HG02759 (cell line): ENCODE measurements around the gene LINC01488.

ENCODE experiments used
- ATAC-seq: cut with Tn5 transposase; IDR thresholded peaks from one replicate; pipeline ENCODE4 v1.9.1; 2021; ENCODE audit warnings: mild to moderate bottlenecking, moderate library complexity; ENCODE audit not compliant: unreplicated experiment

Gene LINC01488

DNA sequence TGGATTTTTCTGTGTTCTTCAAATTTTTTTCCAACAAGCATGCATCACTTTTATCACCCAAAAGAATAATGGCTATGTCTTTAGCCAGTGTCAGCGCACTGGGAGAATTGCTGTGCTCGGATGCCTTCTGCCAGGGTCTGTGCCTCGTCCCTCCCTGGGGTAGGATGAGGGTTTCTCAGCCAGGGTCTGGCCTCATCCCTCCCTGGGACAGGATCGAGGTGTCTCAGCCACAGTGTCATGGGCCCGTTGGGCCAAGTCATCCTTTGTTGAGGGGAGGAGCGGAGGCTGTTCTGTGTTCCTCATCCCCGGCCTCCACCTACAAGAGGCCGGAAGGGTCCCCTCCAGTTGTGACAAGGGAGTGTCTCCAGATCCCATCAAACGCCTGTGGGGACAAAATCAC, 22.7 kb downstream of the LINC01488 start:
- ATAC-seq, result no peak

GRCh38 chr11:69504576-69505335, 23.3 kb downstream of the LINC01488 start:
- no peak for ATAC-seq

- no peak for ATAC-seq
Measured at GRCh38 chr11:69508974-69509373, 27.5 kb downstream of the LINC01488 start.

- ATAC-seq, result no peak
Measured at GRCh38 chr11:69509381-69509780, 27.9 kb downstream of the LINC01488 start.

DNA sequence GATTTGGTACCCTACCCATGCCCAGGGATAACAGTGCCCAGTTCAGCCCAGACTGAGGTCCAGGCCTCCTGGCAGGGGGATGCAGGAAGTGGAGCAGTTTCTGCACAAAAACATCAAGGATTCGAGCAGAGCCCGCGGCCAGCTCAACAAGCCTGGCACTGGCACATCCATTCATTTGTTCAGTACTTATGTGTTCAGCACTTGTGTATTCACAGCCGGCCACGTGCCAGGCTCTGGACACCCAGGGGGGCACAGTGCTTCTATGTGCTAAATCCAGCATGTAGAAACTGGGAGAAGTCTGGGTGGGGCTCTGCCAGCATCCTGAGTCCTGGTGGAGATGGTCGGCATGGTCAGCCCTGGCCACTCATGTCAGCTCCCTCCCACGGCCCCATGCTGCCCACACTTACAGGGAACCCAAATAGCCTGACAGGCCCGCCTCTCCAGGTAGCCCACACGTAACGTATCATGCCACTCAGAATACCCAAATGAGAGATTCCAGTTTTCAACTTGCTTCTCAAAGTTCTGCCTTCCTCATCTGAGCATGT, 28.5 kb downstream of the LINC01488 start:
- no peak for ATAC-seq

- no peak for ATAC-seq
Measured at GRCh38 chr11:69510471-69511357, 29.3 kb downstream of the LINC01488 start.

GRCh38 chr11:69511358-69512055, 30.0 kb downstream of the LINC01488 start:
- ATAC-seq, result no peak

DNA sequence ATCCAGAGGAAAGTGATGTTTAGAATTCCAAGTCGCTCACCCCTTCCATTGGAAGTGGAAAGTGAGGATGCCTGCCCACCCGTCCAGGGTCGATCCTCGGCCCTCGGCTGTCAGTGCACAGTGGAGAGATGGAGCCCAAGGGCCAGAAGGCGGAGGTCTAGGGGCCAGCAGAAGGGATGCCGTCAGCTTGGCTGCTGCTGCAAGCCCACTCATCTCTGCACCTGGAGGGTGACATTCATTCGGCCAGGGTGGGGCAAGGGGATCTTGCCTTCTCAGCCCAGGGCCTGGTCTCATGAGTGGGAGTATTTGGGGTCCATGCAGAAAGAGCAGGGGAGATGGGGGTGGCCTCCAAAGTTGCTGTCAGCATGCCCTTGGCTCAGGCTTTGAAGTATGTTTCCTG, 30.7 kb downstream of the LINC01488 start:
- no peak for ATAC-seq

DNA sequence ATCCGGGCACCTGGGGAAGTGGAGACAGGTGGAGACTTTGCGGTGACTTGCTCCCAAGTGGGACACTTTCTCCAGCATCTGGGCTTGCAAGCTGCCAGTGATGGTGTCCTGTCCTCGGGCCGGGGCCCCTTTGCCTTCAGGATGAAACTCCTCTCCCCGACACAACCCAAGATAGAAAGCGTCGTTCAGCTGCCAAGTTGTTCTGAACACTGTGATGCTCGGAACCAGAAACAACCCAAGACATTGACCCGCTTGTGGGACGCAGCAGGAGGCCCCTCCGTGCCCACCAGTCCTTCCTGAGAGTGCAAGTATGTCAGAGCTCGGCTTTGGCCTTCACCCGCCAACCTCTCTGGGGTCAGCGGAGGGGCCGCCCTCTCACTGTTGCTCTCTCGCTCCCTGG, 31.3 kb downstream of the LINC01488 start:
- no peak for ATAC-seq

DNA sequence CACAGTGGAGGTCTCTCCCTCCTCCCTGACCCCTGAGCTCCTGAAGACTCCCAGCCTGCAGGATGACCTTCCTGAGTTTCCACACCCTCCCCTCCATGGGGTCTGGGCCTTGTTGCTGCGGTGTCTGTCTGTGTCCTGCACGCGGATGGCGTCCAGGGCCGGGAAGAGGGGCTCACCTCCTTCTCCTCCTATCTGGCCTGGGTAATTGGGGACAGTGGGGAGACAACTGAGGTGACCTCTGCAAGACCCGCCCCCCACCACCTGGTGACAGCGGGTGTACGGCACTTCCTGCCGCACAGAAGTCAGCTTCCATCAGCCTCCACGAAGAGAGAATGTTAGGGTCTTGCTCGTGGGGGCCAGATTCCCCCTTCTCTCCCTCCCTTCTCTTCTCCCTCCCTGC, 31.7 kb downstream of the LINC01488 start:
- no peak for ATAC-seq

GRCh38 chr11:69513663-69514224, 32.3 kb downstream of the LINC01488 start:
- no peak for ATAC-seq

- ATAC-seq, result no peak
Measured at GRCh38 chr11:69514771-69515170, 33.3 kb downstream of the LINC01488 start.

DNA sequence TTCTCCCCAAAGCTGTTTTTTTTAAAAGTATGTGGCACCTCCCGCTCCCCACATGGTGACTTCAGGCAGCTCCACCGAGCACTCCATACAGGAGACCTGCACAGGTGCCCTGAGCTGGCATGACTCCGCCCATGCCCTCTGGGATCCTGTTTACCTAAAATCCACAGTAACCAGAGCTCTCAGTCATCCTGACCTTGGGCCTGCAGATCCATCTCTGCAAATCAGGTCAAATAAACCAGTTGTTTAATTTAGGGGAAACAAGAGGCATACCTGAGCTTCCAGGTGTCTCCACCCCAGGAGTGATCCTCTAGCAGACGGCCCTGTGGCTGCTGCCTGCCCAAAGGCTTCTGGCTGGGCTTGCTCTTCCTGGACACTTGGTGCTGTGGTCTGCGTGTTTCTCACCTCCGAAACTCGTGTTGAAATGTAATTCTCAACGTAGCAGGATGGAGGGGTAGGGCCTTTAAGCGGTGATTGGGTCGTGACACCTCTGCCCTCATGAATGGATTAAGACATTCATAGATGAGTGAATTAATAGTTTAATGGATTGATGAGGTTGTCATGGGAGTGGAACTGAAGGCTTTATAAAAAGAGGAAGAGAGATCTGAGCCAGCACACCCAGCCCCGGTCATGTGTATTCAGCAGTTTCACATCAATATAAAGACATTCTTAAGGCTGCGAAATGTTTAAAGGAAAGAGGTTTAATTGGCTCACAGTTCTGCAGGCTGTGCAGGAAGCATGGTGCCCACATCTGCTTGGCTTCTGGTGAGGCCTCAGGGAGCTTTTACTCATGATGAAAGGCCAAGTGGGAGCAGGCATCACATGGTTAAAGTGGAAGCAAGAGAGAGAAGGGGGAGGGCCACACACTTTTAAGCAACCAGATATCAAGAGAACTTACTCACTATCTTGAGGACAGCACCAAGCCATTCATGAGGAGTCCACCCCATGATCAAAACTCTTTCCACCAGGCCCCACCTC, 34.1 kb downstream of the LINC01488 start:
- no peak for ATAC-seq

DNA sequence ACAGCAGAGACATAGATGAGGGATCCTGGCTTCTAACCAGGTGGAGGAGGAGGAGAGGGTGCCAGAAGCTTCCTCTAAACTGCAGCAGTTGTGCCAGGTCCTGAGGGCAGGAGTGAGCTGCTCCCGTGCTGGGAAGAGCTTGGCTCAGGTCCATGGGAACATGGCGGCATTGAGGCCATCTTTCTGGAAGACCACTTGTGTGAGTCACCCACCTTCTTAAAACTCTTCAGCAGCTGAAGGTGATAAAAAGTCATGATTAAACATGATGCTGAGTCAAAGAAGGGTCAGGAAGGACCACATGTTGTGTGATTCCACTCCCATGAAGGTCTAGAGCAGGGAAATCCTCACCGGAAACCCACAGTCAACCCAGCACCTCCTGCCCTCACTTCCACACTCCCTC, 35.1 kb downstream of the LINC01488 start:
- no peak for ATAC-seq

DNA sequence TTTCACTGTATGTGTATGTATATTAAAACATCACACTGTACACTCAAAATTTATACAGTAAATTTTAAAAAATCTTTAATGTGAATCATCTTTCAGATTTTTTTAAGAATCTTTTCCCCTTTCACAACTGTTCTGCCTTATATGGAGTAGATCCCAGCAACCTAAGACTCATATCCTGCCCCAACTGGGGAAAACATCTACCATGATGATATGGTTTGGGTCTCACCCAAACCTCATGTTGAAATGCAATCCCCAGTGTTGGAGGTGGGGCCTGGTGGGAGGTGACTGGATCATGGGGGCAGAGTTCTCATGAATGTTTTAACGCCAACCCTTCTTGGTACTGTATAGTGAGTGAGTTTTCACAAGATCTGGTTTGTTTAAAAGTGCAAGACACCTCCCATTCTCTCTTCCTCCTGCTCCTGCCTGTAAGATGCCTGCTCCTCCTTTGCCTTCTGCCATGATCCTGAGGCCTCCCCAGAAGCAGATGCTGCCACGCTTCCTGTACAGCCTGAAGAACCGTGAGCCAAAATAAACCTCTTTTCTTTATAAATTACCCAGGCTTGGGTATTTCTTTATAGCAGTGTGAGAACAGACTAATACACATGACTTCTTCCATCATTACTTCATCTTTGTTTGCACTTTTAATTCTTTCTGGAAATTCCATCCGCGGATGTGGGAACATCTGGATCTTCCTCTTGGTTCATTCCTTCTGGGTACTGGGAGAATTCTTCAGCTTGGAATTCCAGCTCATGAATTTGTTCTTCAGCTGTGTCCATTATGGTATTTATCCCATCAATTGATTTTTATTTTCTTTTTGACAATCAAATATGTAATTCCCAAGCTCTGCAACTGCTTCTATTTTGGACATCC, 36.9 kb downstream of the LINC01488 start:
- ATAC-seq, result no peak

DNA sequence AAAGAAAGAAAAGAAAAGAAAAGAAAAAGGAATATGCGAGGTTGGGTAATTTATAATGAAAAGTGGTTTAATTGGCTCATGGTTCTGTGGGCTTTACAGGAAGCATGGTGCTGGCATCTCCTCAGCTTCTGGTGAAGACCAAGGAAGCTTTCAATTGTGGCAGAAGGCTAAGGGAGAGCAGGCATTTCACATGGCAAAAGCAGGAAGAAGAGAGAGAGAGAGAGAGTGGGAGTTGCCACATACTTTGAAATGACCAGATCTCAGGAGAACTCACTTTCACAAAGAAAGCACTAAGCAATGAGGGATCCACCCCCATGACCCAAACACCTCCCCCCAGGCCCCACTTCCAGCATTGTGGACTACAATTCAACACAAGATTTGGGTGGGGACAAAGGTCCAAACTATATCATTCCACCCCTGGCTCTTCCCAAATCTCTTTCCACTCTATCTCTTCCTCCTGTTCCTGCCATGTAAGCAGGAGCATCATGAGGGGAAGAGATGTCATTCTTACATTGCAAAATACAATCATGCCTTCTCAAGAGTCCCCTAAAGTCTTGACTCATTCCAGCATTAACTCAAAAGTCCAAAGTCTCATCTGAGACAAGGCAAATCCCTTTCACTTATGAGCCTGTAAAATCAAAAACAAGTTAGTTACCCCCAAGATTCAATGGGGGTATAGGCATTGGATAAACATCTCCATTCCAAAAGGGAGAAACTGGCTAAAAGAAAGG, 38.9 kb downstream of the LINC01488 start:
- no peak for ATAC-seq

GRCh38 chr11:69521457-69521856, 40.0 kb downstream of the LINC01488 start:
- ATAC-seq, result no peak

- ATAC-seq, result no peak
Measured at GRCh38 chr11:69523453-69523852, 42.0 kb downstream of the LINC01488 start.
